ENCODE data around the gene PLEK. TPM values are rescaled to one million over a fixed set of nuclear protein-coding genes. Genes with fewer than 3 reads are reported as not detected.

PLEK gene
- total and polyA plus RNA-seq, 9 of the 15 experiments (the other 6 are each of a cell fraction or from before 2014, with no cell fraction given) = 0.14 to 1.2 (median 0.36) TPM

GRCh38 chr2:68412127-68412819 lies 47.2 kb downstream of the PLEK start:
- H4K20me1 ChIP-seq (replicated peaks; ENCODE audit: control insufficient read depth, insufficient read depth, low read length) = no peaks in the 10 kb centered on the region
- H3K9ac ChIP-seq (ENCODE audit: insufficient read depth in 1 of 2, low read depth in 2 of 2, low read length in 2 of 2) = no peak overlapping the region
- intact Hi-C loops (cut with micrococcal nuclease) = no loop called here
- no peak overlapping the region for H3K4me3 ChIP-seq
- H3K27me3 ChIP-seq (ENCODE audit: control insufficient read depth in 2 of 2, insufficient read depth in 2 of 2, low read length in 2 of 2) = no peaks in the 10 kb centered on the region
- H3K4me1 ChIP-seq (replicated peaks in 1 of 2; ENCODE audit: control insufficient read depth in 2 of 2, insufficient read depth in 2 of 2, low read length in 2 of 2) = peaks cover 3 to 13% of the 10 kb centered on the region in 2 experiments; a peak in 3 of 5 replicates
- no peak overlapping the region for H3K4me2 ChIP-seq (ENCODE audit: insufficient read depth, low read length)
- peak overlapping the region; percentile 23 for H2AFZ ChIP-seq (ENCODE audit: low read depth, low read length)
- no peaks in the 10 kb centered on the region for H3K9me1 ChIP-seq (ENCODE audit: control insufficient read depth, insufficient read depth, low read length)
- BruUV-seq (replicated peaks) = no TSS peak
- WGBS (ENCODE audit: insufficient coverage, low coverage, missing lambda C conversion rate) = 9% methylated on average over 4 of the region's 4 CpGs
- H3K9me3 ChIP-seq (replicated peaks; ENCODE audit: control insufficient read depth, insufficient read depth, low read depth, low read length) = no peaks in the 10 kb centered on the region
- DNase-seq (ENCODE audit: extremely low read depth in 1 of 4, low spot score in 3 of 4) = no peak
- in situ Hi-C loops (cut with MboI) = no loop called here
- no peaks in the 10 kb centered on the region for H3K36me3 ChIP-seq (ENCODE audit: control insufficient read depth, insufficient read depth, low read length)
- no peaks in the 10 kb centered on the region for H3K79me2 ChIP-seq (ENCODE audit: control insufficient read depth, insufficient read depth, low read length)
- no peak overlapping the region for H3K27ac ChIP-seq (ENCODE audit: extremely low read depth, low read depth, low read length)
- POLR2A ChIA-PET = no interaction called here
- FAIRE-seq = no peak
- ATAC-seq = peak; percentile 67
- CTCF ChIA-PET (ENCODE audit: low intra/inter-chr PET ratio) = no interaction called here
- TF ChIP-seq TRIM25 (IDR thresholded peaks at IDR 0.05; ENCODE audit: borderline replicate concordance) (no peak), PHF20 (IDR thresholded peaks at IDR 0.05; ENCODE audit: partially characterized antibody) (no peak), FOXA1 (IDR thresholded peaks at IDR 0.05; ENCODE audit: borderline replicate concordance) (no peak), ZNF766 (CRISPR knock-in tag; conservative IDR thresholded peaks at IDR 0.05) (0 out of 2 replicates have a peak, but pooled peaks have one; percentile 40), SPI1 (IDR thresholded peaks at IDR 0.05; ENCODE audit: borderline replicate concordance, low read depth, low read length) (peak; percentile 27; the same call in 1 of the 2 replicates), MEF2A (IDR thresholded peaks at IDR 0.05; ENCODE audit: control insufficient read depth, low read depth, low read length) (no peak), SNAPC5 (CRISPR knock-in tag; IDR thresholded peaks at IDR 0.05) (no peak), ZNF449 (CRISPR knock-in tag; IDR thresholded peaks at IDR 0.05) (0 out of 2 replicates have a peak, but pooled peaks have one; percentile 25), DEAF1 (CRISPR knock-in tag; IDR thresholded peaks at IDR 0.05) (no peak), TFE3 (CRISPR knock-in tag; IDR thresholded peaks at IDR 0.05) (no peak), KAT7 (CRISPR knock-in tag; IDR thresholded peaks at IDR 0.05; ENCODE audit: borderline replicate concordance) (no peak), ZNF583 (CRISPR knock-in tag; IDR thresholded peaks at IDR 0.05) (0 out of 2 replicates have a peak, but pooled peaks have one; percentile 45), IRF1 (CRISPR knock-in tag; IDR thresholded peaks at IDR 0.05; ENCODE audit: borderline replicate concordance) (no peak), FOSL1 (tag; conservative IDR thresholded peaks at IDR 0.05) (no peak)
